BE2C (cell line): Measurements from ENCODE around the gene OR1L6.

ENCODE experiments used
- DNase-seq: peaks from one replicate; pipeline ENCODE4 v3.0.0-alpha.2; 2020
- H3K27me3 ChIP-seq: fragments of 250-450 bp; sonication (Bioruptor Pico); 2 replicates; pipeline ENCODE4 v1.5.1; 2020; ENCODE audit warnings: mild to moderate bottlenecking
- H3K36me3 ChIP-seq: fragments of 250-450 bp; sonication (Bioruptor Pico); 2 replicates; pipeline ENCODE4 v1.5.1; 2020; ENCODE audit warnings: mild to moderate bottlenecking
- H3K4me1 ChIP-seq: fragments of 250-450 bp; sonication (Bioruptor Pico); 2 replicates; pipeline ENCODE4 v1.5.1; 2020
- H3K4me3 ChIP-seq: 2 replicates; pipeline ENCODE4 v1.5.1; 2011; ENCODE audit warnings: low read depth, low read length
- H3K9me3 ChIP-seq: fragments of 250-450 bp; sonication (Bioruptor Pico); 2 replicates; pipeline ENCODE4 v1.5.1; 2020
- CTCF ChIP-seq: IDR thresholded peaks from 2 replicates; pipeline ENCODE4 v1.5.1; 2012; ENCODE audit warnings: mild to moderate bottlenecking, low read depth, low read length

OR1L6 gene

GRCh38 chr9:122767817-122768216 is 25.7 kb downstream of the OR1L6 start:
- no peaks in the 10 kb centered on the region for H3K4me1 ChIP-seq
- H3K27me3 ChIP-seq, result no peaks in the 10 kb centered on the region
- H3K4me3 ChIP-seq, result no peak overlapping the region
- DNase-seq, result no peak
- TF ChIP-seq CTCF, result no peak
- no peaks in the 10 kb centered on the region for H3K36me3 ChIP-seq
- no peaks in the 10 kb centered on the region for H3K9me3 ChIP-seq

- no peaks in the 10 kb centered on the region for H3K9me3 ChIP-seq
- H3K4me1 ChIP-seq, result no peaks in the 10 kb centered on the region
- DNase-seq, result no peak
- no peak overlapping the region for H3K4me3 ChIP-seq
- no peaks in the 10 kb centered on the region for H3K36me3 ChIP-seq
- no peak for TF ChIP-seq CTCF
- H3K27me3 ChIP-seq, result peaks cover 6% of the 10 kb centered on the region
Observed at GRCh38 chr9:122777052-122777451, 34.9 kb downstream of the OR1L6 start.

GRCh38 chr9:122777935-122778627 is 36.0 kb downstream of the OR1L6 start:
- no peaks in the 10 kb centered on the region for H3K9me3 ChIP-seq
- peaks cover 6% of the 10 kb centered on the region for H3K27me3 ChIP-seq
- no peak for DNase-seq
- H3K4me1 ChIP-seq, result no peaks in the 10 kb centered on the region
- no peaks in the 10 kb centered on the region for H3K36me3 ChIP-seq
- no peak for TF ChIP-seq CTCF
- no peak overlapping the region for H3K4me3 ChIP-seq

GRCh38 chr9:122779181-122779580 is 37.1 kb downstream of the OR1L6 start:
- no peak overlapping the region for H3K4me3 ChIP-seq
- H3K9me3 ChIP-seq, result no peaks in the 10 kb centered on the region
- TF ChIP-seq CTCF, result no peak
- no peak for DNase-seq
- H3K27me3 ChIP-seq, result peaks cover 6% of the 10 kb centered on the region
- H3K4me1 ChIP-seq, result no peaks in the 10 kb centered on the region
- H3K36me3 ChIP-seq, result no peaks in the 10 kb centered on the region

GRCh38 chr9:122780026-122780425 is 37.9 kb downstream of the OR1L6 start:
- no peak for DNase-seq
- no peaks in the 10 kb centered on the region for H3K36me3 ChIP-seq
- TF ChIP-seq CTCF, result no peak
- peaks cover 6% of the 10 kb centered on the region for H3K27me3 ChIP-seq
- no peaks in the 10 kb centered on the region for H3K4me1 ChIP-seq
- H3K9me3 ChIP-seq, result no peaks in the 10 kb centered on the region
- no peak overlapping the region for H3K4me3 ChIP-seq

- H3K4me3 ChIP-seq, result no peak overlapping the region
- no peak for TF ChIP-seq CTCF
- H3K9me3 ChIP-seq, result no peaks in the 10 kb centered on the region
- H3K4me1 ChIP-seq, result no peaks in the 10 kb centered on the region
- DNase-seq, result no peak
- peaks cover 6% of the 10 kb centered on the region for H3K27me3 ChIP-seq
- no peaks in the 10 kb centered on the region for H3K36me3 ChIP-seq
Observed at GRCh38 chr9:122781671-122782070, 39.6 kb downstream of the OR1L6 start.
